ENCODE measurements around the gene SH3PXD2A.
"Not testable (repeated sequence)": the region's sequence is repeated elsewhere in the genome, so short reads cannot be mapped to it uniquely, and the experiment has no call there.

SH3PXD2A gene

DNA sequence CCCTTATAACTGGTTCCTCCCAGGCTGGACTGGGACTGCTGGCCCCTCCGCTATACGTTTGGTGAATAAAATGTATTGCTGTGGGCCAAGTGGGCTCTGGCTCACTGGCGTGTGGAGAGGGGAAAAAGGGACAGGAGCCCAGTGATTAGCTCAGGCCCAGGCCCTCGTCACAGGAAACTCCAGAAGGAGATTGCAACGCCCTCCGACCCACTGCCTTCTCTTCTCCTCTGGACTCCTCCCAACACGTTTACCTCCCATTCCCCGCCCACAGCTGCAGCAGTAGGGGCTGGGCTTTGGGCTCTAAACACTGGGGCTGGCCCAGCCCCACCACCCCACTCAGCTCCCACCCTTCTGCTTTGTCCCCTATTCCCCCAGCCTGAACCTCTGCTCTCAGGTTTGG lies 188.0 kb downstream of the SH3PXD2A start:
- TF ChIP-seq, protein P1, sequence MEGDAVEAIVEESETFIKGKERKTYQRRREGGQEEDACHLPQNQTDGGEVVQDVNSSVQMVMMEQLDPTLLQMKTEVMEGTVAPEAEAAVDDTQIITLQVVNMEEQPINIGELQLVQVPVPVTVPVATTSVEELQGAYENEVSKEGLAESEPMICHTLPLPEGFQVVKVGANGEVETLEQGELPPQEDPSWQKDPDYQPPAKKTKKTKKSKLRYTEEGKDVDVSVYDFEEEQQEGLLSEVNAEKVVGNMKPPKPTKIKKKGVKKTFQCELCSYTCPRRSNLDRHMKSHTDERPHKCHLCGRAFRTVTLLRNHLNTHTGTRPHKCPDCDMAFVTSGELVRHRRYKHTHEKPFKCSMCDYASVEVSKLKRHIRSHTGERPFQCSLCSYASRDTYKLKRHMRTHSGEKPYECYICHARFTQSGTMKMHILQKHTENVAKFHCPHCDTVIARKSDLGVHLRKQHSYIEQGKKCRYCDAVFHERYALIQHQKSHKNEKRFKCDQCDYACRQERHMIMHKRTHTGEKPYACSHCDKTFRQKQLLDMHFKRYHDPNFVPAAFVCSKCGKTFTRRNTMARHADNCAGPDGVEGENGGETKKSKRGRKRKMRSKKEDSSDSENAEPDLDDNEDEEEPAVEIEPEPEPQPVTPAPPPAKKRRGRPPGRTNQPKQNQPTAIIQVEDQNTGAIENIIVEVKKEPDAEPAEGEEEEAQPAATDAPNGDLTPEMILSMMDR (IDR thresholded peaks at IDR 0.05; ENCODE audit: low read depth, low read length) = no peak
- no peak overlapping the region for H3K4me3 ChIP-seq (ENCODE audit: low read depth, low read length)

DNA sequence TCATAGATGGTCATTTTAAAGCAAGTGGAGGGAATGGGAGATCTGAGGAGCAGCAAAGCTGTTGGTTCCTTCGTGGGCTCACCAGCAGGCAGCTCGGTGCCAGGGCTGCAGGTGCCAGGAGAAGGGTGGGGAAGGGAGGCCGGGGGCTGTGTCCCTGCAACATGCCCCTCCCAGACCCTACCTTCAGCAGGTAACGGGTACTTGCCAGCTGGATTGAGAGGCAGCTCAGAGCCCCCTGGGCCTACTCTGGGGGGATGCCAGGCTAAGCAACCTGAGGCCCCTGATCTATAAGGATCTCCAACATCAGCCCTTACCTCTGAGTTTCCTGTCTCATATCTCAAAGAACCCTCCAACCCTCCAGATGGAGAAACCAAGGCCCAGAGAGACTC lies 188.6 kb downstream of the SH3PXD2A start:
- TF ChIP-seq, protein P1 (IDR thresholded peaks at IDR 0.05; ENCODE audit: low read depth, low read length) = no peak
- H3K4me3 ChIP-seq (ENCODE audit: low read depth, low read length) = no peak overlapping the region

DNA sequence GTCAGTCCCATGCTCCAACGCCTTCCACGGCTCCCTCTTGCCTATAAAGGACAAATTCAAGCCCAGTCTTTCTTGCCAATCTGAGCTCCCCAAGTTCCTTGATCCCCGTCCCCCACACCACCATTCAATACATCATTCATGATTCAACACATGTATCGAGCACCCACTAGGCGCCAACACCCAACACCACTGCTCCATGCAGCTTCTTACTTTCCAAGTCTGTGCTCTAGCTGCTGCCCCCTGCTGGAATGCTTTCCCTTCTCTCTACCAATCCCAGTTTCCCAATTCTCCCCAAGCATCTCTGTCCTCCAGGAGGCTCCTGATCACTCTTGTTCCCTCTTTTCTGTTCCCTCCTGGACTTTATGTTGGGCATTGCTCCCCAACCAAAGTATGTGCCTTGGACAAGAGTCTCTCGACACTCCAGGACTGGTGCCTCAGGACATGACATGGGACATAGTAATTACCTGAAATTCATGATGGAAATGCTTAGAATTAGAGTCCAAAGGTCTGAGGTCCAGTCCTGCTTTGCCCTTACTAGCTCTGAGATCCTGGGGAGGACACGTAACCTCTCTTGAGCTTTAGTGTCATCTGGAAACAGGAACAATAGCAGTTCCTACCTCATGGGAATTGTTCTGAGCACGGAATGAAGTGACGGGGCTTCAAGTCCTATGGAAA lies 189.2 kb downstream of the SH3PXD2A start:
- TF ChIP-seq, protein P1 (IDR thresholded peaks at IDR 0.05; ENCODE audit: low read depth, low read length) = peak; percentile 50
- H3K4me3 ChIP-seq (ENCODE audit: low read depth, low read length) = no peak overlapping the region

DNA sequence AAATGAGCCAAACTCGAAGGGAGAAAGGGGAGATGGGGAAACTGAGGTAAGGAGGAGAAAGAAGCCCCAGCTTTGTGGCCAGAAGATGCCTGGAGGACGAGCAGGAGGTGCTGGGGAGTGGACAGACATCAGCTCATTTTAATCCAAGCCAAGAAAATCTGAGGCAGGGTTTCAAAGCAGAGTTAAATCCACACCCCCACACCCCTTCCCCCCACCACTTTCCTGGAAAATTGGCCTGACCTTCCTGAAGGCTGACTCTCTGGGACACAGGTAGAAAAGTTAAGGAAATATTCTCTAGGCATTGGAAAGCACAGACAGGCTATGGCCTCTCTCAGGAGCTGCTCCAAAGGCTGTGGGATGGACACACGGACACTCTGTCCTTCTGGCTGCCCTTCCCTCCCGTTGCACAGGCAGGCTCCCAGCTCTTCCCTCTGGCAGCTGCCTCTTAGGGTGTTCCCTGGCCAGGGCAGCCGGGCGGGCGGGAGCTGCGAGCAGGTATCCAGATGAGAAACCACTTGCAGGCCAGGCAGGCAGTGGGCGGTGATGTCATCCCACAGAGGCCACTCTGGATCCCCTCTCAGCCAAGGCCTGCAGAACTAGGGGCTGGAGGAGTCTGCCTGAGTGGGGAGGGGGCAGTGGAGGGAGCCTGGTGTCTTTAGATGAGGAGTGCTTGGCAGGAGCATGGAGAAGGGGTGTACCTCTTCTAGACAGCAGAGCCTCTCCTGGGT lies 190.1 kb downstream of the SH3PXD2A start:
- TF ChIP-seq, protein P1 (IDR thresholded peaks at IDR 0.05; ENCODE audit: low read depth, low read length) = no peak
- no peak overlapping the region for H3K4me3 ChIP-seq (ENCODE audit: low read depth, low read length)

DNA sequence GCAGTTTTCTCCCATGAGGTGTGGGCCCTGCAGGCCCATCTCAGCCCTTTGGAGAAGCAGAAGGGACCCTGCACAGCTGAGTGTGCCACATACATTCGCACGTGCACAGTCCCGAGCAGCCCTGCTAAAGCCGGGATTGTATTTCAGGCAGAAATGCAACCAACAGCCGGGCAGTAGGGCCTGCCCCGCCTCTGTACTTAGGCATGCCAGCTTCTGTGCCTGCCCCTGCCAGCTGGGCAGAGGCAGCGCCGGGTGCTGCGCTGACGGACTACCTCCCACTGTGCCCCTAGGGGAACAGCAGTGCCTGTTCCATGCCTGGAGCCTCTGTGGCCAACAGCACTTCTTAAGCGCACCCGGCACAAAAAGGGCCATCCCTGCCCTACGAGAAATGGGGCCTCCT lies 191.6 kb downstream of the SH3PXD2A start:
- H3K4me3 ChIP-seq (ENCODE audit: low read depth, low read length) = no peak overlapping the region
- TF ChIP-seq, protein P1 (IDR thresholded peaks at IDR 0.05; ENCODE audit: low read depth, low read length) = no peak

DNA sequence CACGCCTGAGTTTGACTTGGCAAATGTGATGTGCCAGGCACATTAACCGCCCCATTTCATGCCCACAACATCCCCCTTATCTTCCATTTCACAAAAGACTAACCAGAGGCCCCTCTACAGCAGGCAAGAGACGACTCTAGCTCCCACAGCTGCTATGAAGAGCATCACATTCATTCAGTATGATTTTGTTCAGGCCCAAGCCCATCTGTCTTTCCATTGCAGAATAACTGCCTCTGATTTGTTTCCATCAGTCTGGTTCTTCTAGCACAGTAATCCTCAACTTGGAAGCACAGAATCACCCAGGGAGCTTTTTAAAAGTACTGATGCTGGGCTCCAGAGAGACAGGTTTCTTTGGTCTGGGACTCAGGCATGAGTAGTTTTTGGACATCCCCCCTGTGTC lies 192.1 kb downstream of the SH3PXD2A start:
- TF ChIP-seq, protein P1 (IDR thresholded peaks at IDR 0.05; ENCODE audit: low read depth, low read length) = no peak
- H3K4me3 ChIP-seq (ENCODE audit: low read depth, low read length) = no peak overlapping the region

DNA sequence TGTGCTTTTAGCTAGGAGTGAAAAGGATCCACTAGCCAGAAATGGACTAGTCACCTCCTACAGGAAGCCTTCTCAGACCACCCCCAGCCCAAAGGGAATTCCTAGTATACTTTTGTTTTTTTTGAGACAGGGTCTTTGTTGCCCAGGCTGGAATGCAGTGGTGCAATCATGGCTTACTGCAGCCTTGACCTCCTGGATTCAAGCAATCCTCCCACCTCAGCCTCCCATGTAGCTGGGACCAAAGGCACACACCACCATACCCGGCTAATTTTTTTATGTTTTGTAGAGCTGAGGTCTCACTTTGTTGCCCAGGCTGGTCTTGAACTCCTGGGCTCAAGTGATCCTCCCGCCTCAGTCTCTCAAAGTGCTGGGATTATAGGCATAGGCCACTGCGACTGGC lies 192.7 kb downstream of the SH3PXD2A start:
- H3K4me3 ChIP-seq (ENCODE audit: low read depth, low read length) = not testable (repeated sequence)
